Measurements from ENCODE around the gene TNFRSF12A. TPM values are rescaled to one million over a fixed set of nuclear protein-coding genes. Genes with fewer than 3 reads are reported as not detected.
A peak's percentile ranks its signal among the peaks of the same experiment; 100 is the strongest.

TNFRSF12A gene
- total and polyA plus RNA-seq, 2 of the 8 experiments (the other 6 are each of a cell fraction or from before 2014, with no cell fraction given): 81.0 to 82.5 TPM

DNA sequence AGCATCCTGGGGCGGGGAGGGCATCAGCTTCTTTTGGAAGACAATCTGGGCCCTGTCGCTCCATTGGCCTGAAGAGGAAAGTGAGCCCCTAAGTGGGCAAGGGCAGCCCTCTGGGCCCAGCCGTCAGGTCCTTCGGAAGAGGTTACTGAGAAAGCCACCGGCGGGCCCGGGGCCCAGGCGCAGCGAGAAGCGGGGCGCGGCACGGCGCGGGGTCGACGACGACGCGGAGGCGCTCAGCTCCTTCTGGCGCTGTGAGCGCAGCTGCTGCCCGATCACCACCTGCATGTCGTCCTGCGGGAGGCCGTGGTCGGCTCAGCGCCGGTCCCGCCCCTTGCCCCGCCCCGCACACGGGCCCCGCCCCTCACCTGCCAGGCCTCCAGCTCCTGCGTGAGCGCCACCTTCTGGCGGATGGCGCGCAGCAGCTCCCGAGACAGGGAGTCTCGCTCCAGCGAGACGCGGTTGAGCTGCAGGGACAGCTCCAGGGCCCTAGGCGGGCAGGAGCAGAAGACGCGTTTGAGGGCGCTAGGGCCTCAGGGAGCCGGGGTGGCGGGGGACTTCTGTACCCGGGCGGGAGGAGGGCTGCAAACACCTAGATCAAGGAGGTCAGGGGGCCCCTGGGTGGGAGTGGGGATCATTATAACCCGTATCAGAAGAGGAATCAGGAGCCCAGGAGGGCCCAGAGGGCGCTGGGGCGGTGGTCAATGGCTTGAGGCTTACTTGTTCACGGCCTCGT, 8.0 kb downstream of the TNFRSF12A start (continued):
- TF ChIP-seq CTCF (IDR thresholded peaks at IDR 0.05; ENCODE audit: control extremely low read depth in 1 of 3, insufficient read depth in 1 of 3, low read depth in 1 of 3, low read length in 3 of 3) (peak; percentile 85 to 95 (median 94)), KDM5A (IDR thresholded peaks at IDR 0.05; ENCODE audit: low read length) (no peak), CBX5 (IDR thresholded peaks at IDR 0.05; ENCODE audit: low read depth, low read length) (no peak), CEBPB (IDR thresholded peaks at IDR 0.05; ENCODE audit: low read depth, low read length) (no peak), SIRT6 (IDR thresholded peaks at IDR 0.05; ENCODE audit: low read length) (no peak), EP300 (IDR thresholded peaks at IDR 0.05; ENCODE audit: borderline replicate concordance in 1 of 2, low read depth in 2 of 2, low read length in 2 of 2) (no peak), HDAC6 (IDR thresholded peaks at IDR 0.05; ENCODE audit: low read depth, low read length) (no peak), EZH2 (IDR thresholded peaks at IDR 0.05; ENCODE audit: low read depth, low read length, severe bottlenecking) (no peak), CBX8 (IDR thresholded peaks at IDR 0.05; ENCODE audit: borderline replicate concordance, low read depth, low read length) (no peak), BCL11A (IDR thresholded peaks at IDR 0.05; ENCODE audit: low read depth in 2 of 2, low read length in 2 of 2) (no peak), RNF2 (IDR thresholded peaks at IDR 0.05; ENCODE audit: borderline replicate concordance, low read depth, low read length, missing control alignments, poor library complexity, severe bottlenecking) (no peak), SP4 (IDR thresholded peaks at IDR 0.05; ENCODE audit: low read length) (peak; percentile 79; the same call in 1 of the 2 replicates), SIX5 (IDR thresholded peaks at IDR 0.05; ENCODE audit: low read depth, low read length) (no peak), PHF8 (conservative IDR thresholded peaks at IDR 0.05; ENCODE audit: low read depth, low read length) (no peak), JUN (IDR thresholded peaks at IDR 0.05; ENCODE audit: low read depth, low read length) (no peak), POU5F1 (IDR thresholded peaks at IDR 0.05; ENCODE audit: low read depth, low read length) (no peak), SUZ12 (IDR thresholded peaks at IDR 0.05; ENCODE audit: low read length) (no peak), FOSL1 (IDR thresholded peaks at IDR 0.05; ENCODE audit: insufficient read depth, low read depth, low read length) (no peak), TAF7 (optimal IDR thresholded peaks at IDR 0.05; ENCODE audit: borderline replicate concordance, low read depth, low read length) (peak; percentile 54)
- TF ChIP-seq, protein P1, sequence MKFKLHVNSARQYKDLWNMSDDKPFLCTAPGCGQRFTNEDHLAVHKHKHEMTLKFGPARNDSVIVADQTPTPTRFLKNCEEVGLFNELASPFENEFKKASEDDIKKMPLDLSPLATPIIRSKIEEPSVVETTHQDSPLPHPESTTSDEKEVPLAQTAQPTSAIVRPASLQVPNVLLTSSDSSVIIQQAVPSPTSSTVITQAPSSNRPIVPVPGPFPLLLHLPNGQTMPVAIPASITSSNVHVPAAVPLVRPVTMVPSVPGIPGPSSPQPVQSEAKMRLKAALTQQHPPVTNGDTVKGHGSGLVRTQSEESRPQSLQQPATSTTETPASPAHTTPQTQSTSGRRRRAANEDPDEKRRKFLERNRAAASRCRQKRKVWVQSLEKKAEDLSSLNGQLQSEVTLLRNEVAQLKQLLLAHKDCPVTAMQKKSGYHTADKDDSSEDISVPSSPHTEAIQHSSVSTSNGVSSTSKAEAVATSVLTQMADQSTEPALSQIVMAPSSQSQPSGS (IDR thresholded peaks at IDR 0.05; ENCODE audit: low read length): no peak
